Astrocyte (in vitro differentiated cells and primary cell): Measurements from ENCODE around the gene TTC9.

ENCODE experiments used
- CTCF ChIP-seq: IDR thresholded peaks from 2 replicates; pipeline ENCODE4 v1.5.1; 2011; ENCODE audit warnings: low read depth, mild to moderate bottlenecking, inconsistent platforms, low read length, moderate library complexity; ENCODE audit not compliant: insufficient read depth
- EZH2 ChIP-seq: IDR thresholded peaks from 2 replicates; pipeline ENCODE4 v1.6.1; 2012; ENCODE audit warnings: mild to moderate bottlenecking, low read length, inconsistent platforms; ENCODE audit not compliant: insufficient read depth

- TF ChIP-seq CTCF: no peak
- no peak for TF ChIP-seq EZH2
These were observed 57.9 kb downstream of the TTC9 start for GRCh38 chr14:70699646-70700045.
